ENCODE measurements around the gene NRIP3. TPM values are rescaled to one million over a fixed set of nuclear protein-coding genes. Genes with fewer than 3 reads are reported as not detected.

Gene NRIP3
- total and polyA plus RNA-seq, 9 donors: 0.24 to 16.9 (median 0.99) TPM

DNA sequence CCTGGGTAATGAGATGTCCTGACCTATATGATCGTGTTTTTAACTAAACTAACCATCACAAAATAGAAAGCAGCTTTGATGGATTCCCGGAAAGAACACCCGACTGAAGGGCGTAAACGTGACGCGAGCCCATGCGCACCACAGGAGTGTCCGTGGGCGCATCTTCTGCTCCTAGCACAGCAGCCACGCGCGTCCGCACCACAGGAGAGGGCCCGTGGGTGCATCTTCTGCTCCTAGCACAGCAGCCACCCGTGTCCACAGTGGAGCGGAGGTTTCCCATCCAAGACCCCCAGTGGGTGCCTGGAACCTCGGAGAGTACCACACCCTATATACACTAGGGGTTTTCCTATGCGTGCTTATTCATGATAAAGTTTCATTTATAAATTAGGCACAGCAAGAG is 36.1 kb upstream of the NRIP3 start:
- Histone ChIP-seq H3K4me3 (no peak overlapping the region), H3K27ac (no peak overlapping the region), H3K4me1 (ENCODE audit: insufficient read depth) (no peaks in the 10 kb centered on the region), H3K36me3 (no peaks in the 10 kb centered on the region), H3K9me3 (no peaks in the 10 kb centered on the region), H3K27me3 (no peaks in the 10 kb centered on the region)
- intact Hi-C loops (cut with DNase I): no loop called here
- 92 to 97% (median 95%) methylated on average over 19 of the region's 19 CpGs for WGBS, 3 donors
- no peak for DNase-seq
- TF ChIP-seq POLR2A (IDR thresholded peaks at IDR 0.05) (no peak), EP300 (IDR thresholded peaks at IDR 0.05) (no peak)
- TF ChIP-seq, protein P1, sequence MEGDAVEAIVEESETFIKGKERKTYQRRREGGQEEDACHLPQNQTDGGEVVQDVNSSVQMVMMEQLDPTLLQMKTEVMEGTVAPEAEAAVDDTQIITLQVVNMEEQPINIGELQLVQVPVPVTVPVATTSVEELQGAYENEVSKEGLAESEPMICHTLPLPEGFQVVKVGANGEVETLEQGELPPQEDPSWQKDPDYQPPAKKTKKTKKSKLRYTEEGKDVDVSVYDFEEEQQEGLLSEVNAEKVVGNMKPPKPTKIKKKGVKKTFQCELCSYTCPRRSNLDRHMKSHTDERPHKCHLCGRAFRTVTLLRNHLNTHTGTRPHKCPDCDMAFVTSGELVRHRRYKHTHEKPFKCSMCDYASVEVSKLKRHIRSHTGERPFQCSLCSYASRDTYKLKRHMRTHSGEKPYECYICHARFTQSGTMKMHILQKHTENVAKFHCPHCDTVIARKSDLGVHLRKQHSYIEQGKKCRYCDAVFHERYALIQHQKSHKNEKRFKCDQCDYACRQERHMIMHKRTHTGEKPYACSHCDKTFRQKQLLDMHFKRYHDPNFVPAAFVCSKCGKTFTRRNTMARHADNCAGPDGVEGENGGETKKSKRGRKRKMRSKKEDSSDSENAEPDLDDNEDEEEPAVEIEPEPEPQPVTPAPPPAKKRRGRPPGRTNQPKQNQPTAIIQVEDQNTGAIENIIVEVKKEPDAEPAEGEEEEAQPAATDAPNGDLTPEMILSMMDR (IDR thresholded peaks at IDR 0.05): no peak

DNA sequence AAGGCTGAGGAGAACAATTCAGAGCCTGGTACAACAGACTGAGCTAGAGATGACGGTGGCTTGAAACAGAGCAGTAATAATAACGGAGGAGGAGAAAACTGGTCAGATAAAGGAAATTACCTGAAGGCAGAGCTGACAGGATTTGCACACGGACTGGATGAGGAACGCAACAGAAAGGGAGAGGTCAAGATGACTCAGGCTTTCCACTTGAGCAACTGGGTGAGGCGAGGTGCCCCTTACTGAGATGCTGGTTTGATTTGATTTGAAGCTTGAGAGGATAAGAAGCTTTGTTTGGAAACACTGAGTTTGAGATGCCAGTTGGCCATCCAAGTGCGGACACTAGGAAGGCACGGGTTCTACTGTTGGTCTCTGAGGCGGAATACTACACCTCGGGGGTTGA is 35.4 kb upstream of the NRIP3 start:
- Histone ChIP-seq H3K4me1 (ENCODE audit: insufficient read depth) (no peaks in the 10 kb centered on the region), H3K27ac (no peak overlapping the region), H3K9me3 (no peaks in the 10 kb centered on the region), H3K4me3 (no peak overlapping the region), H3K36me3 (no peaks in the 10 kb centered on the region), H3K27me3 (no peaks in the 10 kb centered on the region)
- no peak for DNase-seq
- TF ChIP-seq POLR2A (IDR thresholded peaks at IDR 0.05) (no peak), EP300 (IDR thresholded peaks at IDR 0.05) (no peak)
- TF ChIP-seq, protein P1 (IDR thresholded peaks at IDR 0.05): no peak
- intact Hi-C loops (cut with DNase I): no loop called here
- WGBS, 3 donors: 90 to 95% (median 93%) methylated on average over 9 of the region's 9 CpGs

DNA sequence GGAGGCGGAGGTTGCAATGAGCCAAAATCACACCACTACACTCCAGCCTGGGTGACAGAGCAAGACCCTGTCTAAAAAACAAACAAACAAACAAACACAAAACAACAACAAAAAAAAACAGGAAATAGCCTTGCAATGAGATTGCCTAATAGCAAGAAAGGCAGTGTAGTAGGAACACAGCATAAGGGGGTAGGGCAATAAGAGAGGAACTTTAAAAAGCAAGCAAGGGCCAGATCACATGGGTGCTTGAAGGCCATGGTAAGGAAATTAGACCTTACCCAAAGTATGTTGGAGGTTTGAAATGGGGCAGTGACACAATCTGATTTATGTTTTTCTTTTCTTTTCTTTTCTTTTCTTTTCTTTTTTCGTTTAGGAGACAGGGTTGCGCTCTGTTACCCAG is 34.7 kb upstream of the NRIP3 start:
- TF ChIP-seq EP300 (IDR thresholded peaks at IDR 0.05) (no peak), POLR2A (IDR thresholded peaks at IDR 0.05) (no peak)
- TF ChIP-seq, protein P1 (IDR thresholded peaks at IDR 0.05): no peak
- Histone ChIP-seq H3K4me3 (no peak overlapping the region), H3K27me3 (no peaks in the 10 kb centered on the region), H3K36me3 (no peaks in the 10 kb centered on the region), H3K9me3 (no peaks in the 10 kb centered on the region), H3K27ac (no peak overlapping the region), H3K4me1 (ENCODE audit: insufficient read depth) (no peaks in the 10 kb centered on the region)
- intact Hi-C loops (cut with DNase I): no loop called here
- 91 to 96% (median 96%) methylated on average over 3 of the region's 3 CpGs for WGBS, 3 donors
- no peak for DNase-seq

DNA sequence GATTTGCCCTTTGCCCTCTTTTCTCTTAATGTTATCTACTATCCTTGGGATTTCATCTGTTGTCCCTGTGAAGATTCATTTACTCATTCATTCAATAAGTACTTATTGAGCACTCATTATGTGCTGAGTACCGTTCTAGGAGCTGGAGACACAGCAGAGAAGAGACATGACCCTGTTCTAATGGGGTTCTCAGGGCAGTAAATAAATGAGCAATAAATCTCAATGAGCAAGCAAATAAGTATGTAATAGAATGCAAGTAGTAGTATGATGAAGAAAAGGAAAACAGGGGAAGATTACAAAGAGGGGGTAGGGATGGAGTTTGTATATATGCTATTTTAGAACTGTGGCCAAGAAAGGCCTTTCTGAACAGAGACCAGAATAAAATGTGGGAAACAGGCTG is 34.2 kb upstream of the NRIP3 start:
- intact Hi-C loops (cut with DNase I): no loop called here
- no peaks in the 10 kb centered on the region for H3K9me3 ChIP-seq
- no peaks in the 10 kb centered on the region for H3K27me3 ChIP-seq
- 66 to 74% (median 72%) methylated on average over 1 of the region's 1 CpG for WGBS, 3 donors
- H3K4me1 ChIP-seq (ENCODE audit: insufficient read depth): no peaks in the 10 kb centered on the region
- no peak overlapping the region for H3K4me3 ChIP-seq
- TF ChIP-seq EP300 (IDR thresholded peaks at IDR 0.05) (no peak), POLR2A (IDR thresholded peaks at IDR 0.05) (no peak)
- TF ChIP-seq, protein P1 (IDR thresholded peaks at IDR 0.05): no peak
- DNase-seq: no peak
- H3K36me3 ChIP-seq: no peaks in the 10 kb centered on the region
- no peak overlapping the region for H3K27ac ChIP-seq

All from ovary (tissue), 9 donors.